GM23338 (cell line): ENCODE measurements around the gene PKNOX2. TPM values are rescaled to one million over a fixed set of nuclear protein-coding genes. Genes with fewer than 3 reads are reported as not detected.

Source experiments
- ATAC-seq: fragments of 200-7000 bp; cut with Tn5 transposase; 3 replicates; pipeline ENCODE4 v1.9.1; 2020
- DNase-seq: peaks from one replicate; pipeline ENCODE4 v3.0.0-alpha.2; 2015; ENCODE audit warnings: low spot score
- H2AFZ ChIP-seq: fragments of 200-600 bp; sonication (generic); 2 replicates; pipeline ENCODE4 v1.8.0; 2016; ENCODE audit warnings: antibody characterized with exemption, mild to moderate bottlenecking, moderate library complexity
- H3F3A ChIP-seq: fragments of 200-600 bp; sonication (generic); replicated peaks from 2 replicates; pipeline ENCODE4 v1.8.0; 2017; ENCODE audit warnings: antibody characterized with exemption, mixed run types, low read depth
- H3K27ac ChIP-seq: fragments of 200-600 bp; sonication (generic); 2 replicates; pipeline ENCODE4 v1.6.1; 2016; ENCODE audit warnings: low read depth
- H3K27me3 ChIP-seq: fragments of 200-600 bp; sonication (generic); 2 replicates; pipeline ENCODE4 v1.8.0; 2016; ENCODE audit warnings: mild to moderate bottlenecking, mixed run types, moderate library complexity; ENCODE audit not compliant: insufficient read depth
- H3K36me3 ChIP-seq: fragments of 200-600 bp; sonication (generic); 2 replicates; pipeline ENCODE4 v1.8.0; 2016; ENCODE audit warnings: mild to moderate bottlenecking; ENCODE audit not compliant: insufficient read depth
- H3K4me1 ChIP-seq: fragments of 200-600 bp; sonication (generic); 2 replicates; pipeline ENCODE4 v1.8.0; 2016; ENCODE audit warnings: mild to moderate bottlenecking, moderate library complexity; ENCODE audit not compliant: insufficient read depth
- H3K4me2 ChIP-seq: fragments of 200-600 bp; sonication (generic); 2 replicates; pipeline ENCODE4 v1.7.1; 2017; ENCODE audit warnings: mixed run types
- H3K4me3 ChIP-seq: fragments of 200-600 bp; sonication (generic); 2 replicates; pipeline ENCODE4 v1.6.1; 2016; ENCODE audit warnings: mixed run types
- H3K79me2 ChIP-seq: fragments of 200-600 bp; sonication (generic); replicated peaks from 2 replicates; pipeline ENCODE4 v1.8.0; 2017; ENCODE audit warnings: mild to moderate bottlenecking; ENCODE audit not compliant: insufficient read depth
- H3K9me2 ChIP-seq: fragments of 200-600 bp; sonication (generic); 2 replicates; pipeline ENCODE4 v1.8.0; 2017; ENCODE audit not compliant: insufficient read depth
- H4K20me1 ChIP-seq: fragments of 200-600 bp; sonication (generic); replicated peaks from 2 replicates; pipeline ENCODE4 v1.8.0; 2017; ENCODE audit warnings: mild to moderate bottlenecking; ENCODE audit not compliant: insufficient read depth
- H3K27ac Mint-ChIP-seq: 2 replicates; pipeline ENCODE4 v1.8.0; 2020; ENCODE audit warnings: inconsistent platforms, mild to moderate bottlenecking, moderate library complexity, mixed read lengths
- H3K27me3 Mint-ChIP-seq: 3 replicates; pipeline ENCODE4 v1.8.0; 2022; ENCODE audit warnings: low read depth, mild to moderate bottlenecking, moderate library complexity, mixed read lengths, inconsistent platforms; ENCODE audit not compliant: insufficient read depth, poor library complexity
- H3K36me3 Mint-ChIP-seq: 3 replicates; pipeline ENCODE4 v1.8.0; 2021; ENCODE audit warnings: low read depth, mild to moderate bottlenecking, inconsistent platforms, moderate library complexity, mixed read lengths
- H3K4me1 Mint-ChIP-seq: 3 replicates; pipeline ENCODE4 v1.8.0; 2020; ENCODE audit warnings: mild to moderate bottlenecking, inconsistent platforms, mixed read lengths
- H3K4me3 Mint-ChIP-seq: 3 replicates; pipeline ENCODE4 v1.8.0; 2021; ENCODE audit warnings: moderate library complexity, mild to moderate bottlenecking, inconsistent platforms, mixed read lengths
- H3K9me3 Mint-ChIP-seq: 3 replicates; pipeline ENCODE4 v1.8.0; 2020; ENCODE audit warnings: moderate library complexity, mild to moderate bottlenecking, inconsistent platforms, mixed read lengths
- CREB1 ChIP-seq: fragments of 250-450 bp; sonication (Bioruptor Pico); IDR thresholded peaks from 2 replicates; pipeline ENCODE4 v1.5.0; 2020; ENCODE audit warnings: low read depth, mild to moderate bottlenecking, moderate library complexity
- EZH2 ChIP-seq: fragments of 200-600 bp; sonication (generic); IDR thresholded peaks from one replicate; pipeline ENCODE4 v1.8.0; 2017; ENCODE audit warnings: antibody characterized with exemption, mild to moderate bottlenecking, low read depth; ENCODE audit not compliant: unreplicated experiment
- JUNB ChIP-seq: IDR thresholded peaks from one replicate; pipeline ENCODE4 v1.6.1; 2016; ENCODE audit warnings: antibody characterized with exemption; ENCODE audit not compliant: unreplicated experiment
- NANOG ChIP-seq: IDR thresholded peaks from 2 replicates; pipeline ENCODE4 v1.6.1; 2016; ENCODE audit warnings: antibody characterized with exemption, borderline replicate concordance
- POLR2AphosphoS5 ChIP-seq: IDR thresholded peaks from 2 replicates; pipeline ENCODE4 v1.6.1; 2016; ENCODE audit warnings: antibody characterized with exemption, low read depth
- STAT1 ChIP-seq: IDR thresholded peaks from one replicate; pipeline ENCODE4 v1.6.1; 2016; ENCODE audit warnings: antibody characterized with exemption; ENCODE audit not compliant: unreplicated experiment
- ZNF114 ChIP-seq: fragments of 250-450 bp; sonication (Bioruptor Pico); IDR thresholded peaks from 2 replicates; pipeline ENCODE4 v1.5.0; 2020; ENCODE audit warnings: mild to moderate bottlenecking, moderate library complexity
- ZNF331 ChIP-seq: fragments of 250-450 bp; sonication (Bioruptor Pico); IDR thresholded peaks from 2 replicates; pipeline ENCODE4 v1.5.0; 2020; ENCODE audit warnings: low read depth, mild to moderate bottlenecking, moderate library complexity
- polyA plus RNA-seq: library from polyadenylated mRNA; unstranded; fragments of >200 nt; fragmentation: Nextera tagmentation; extraction: Ambion mirVana; gene quantifications from 2 replicates; pipeline ENCODE4 v1.2.1, GENCODE V29; 2016
- total RNA-seq: library from RNA; depleted of rRNA; stranded (reverse); fragments of >200 nt; shearing (Covaris generic); gene quantifications from 2 replicates; pipeline ENCODE4 v1.2.3, GENCODE V29; 2014
- TF ChIP-seq, protein P1 (sequence below), 2 experiments: fragments of 200-600 bp in 1 of 2; sonication (generic) in 1 of 2; conservative IDR thresholded peaks; 2 replicates each; pipeline versions ENCODE4 v1.5.1 to v1.6.1; 2016 to 2017; ENCODE audit warnings: antibody characterized with exemption in 2 of 2, low read depth in 2 of 2, mild to moderate bottlenecking in 2 of 2, moderate library complexity in 1 of 2
- TF ChIP-seq, protein P2 (sequence below): fragments of 250-450 bp; sonication (Bioruptor Pico); IDR thresholded peaks from 2 replicates; pipeline ENCODE4 v1.5.0; 2020; ENCODE audit warnings: mild to moderate bottlenecking, moderate library complexity

PKNOX2 gene
- total and polyA plus RNA-seq, 2 experiments from 2014 or later, result 0.42 to 0.83 TPM

DNA sequence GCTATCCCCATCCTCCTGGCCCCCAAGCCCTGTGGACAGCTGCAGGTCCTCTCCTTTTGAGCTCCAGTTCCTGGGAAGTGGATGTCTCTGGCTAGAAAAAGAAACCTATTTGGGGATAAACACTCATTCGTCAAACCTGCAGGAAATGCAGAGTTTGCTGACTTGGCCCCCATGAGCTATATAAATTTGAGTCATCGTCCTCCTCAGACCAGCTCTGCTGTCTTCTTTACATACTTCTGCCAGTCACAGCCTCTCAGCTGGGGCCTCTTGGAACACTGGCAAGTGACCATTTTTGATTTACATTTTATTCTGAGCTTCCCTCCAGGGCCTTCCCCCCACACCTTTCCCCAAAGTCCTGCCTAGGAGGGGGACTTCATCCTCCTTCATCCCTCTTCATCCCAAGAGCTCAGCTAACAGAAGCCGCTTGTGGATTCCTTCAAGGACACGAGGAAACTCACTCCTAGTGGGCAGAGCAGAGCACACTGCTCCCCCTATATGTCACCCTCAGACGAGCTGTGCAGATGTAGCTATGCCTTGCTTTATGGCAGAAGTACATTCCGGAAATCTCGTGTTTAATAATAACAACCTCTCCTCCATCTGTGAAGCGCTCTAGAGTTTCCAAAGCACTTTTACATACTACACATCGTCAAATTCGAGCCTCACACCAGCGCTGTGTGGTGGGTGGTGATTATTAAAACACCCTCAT lies 199.7 kb downstream of the PKNOX2 start:
- Mint-ChIP-seq H3K27ac (no peak overlapping the region), H3K9me3 (no peaks in the 10 kb centered on the region), H3K36me3 (no peaks in the 10 kb centered on the region; the same call in 2 of the 3 replicates), H3K27me3 (peaks cover 4% of the 10 kb centered on the region), H3K4me1 (peaks cover 13% of the 10 kb centered on the region), H3K4me3 (no peak overlapping the region)
- Histone ChIP-seq H2AFZ (0 out of 2 replicates have a peak overlapping the region, but pooled peaks have one; percentile 24), H3K27me3 (no peaks in the 10 kb centered on the region), H3F3A (no peaks in the 10 kb centered on the region), H3K27ac (no peak overlapping the region), H3K4me2 (no peak overlapping the region), H3K4me1 (no peaks in the 10 kb centered on the region), H3K9me2 (no peaks in the 10 kb centered on the region), H3K79me2 (no peaks in the 10 kb centered on the region), H4K20me1 (no peaks in the 10 kb centered on the region), H3K36me3 (no peaks in the 10 kb centered on the region), H3K4me3 (no peak overlapping the region)
- ATAC-seq, result peak; percentile 61
- no peak for DNase-seq
- TF ChIP-seq, protein P1, sequence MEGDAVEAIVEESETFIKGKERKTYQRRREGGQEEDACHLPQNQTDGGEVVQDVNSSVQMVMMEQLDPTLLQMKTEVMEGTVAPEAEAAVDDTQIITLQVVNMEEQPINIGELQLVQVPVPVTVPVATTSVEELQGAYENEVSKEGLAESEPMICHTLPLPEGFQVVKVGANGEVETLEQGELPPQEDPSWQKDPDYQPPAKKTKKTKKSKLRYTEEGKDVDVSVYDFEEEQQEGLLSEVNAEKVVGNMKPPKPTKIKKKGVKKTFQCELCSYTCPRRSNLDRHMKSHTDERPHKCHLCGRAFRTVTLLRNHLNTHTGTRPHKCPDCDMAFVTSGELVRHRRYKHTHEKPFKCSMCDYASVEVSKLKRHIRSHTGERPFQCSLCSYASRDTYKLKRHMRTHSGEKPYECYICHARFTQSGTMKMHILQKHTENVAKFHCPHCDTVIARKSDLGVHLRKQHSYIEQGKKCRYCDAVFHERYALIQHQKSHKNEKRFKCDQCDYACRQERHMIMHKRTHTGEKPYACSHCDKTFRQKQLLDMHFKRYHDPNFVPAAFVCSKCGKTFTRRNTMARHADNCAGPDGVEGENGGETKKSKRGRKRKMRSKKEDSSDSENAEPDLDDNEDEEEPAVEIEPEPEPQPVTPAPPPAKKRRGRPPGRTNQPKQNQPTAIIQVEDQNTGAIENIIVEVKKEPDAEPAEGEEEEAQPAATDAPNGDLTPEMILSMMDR (conservative IDR thresholded peaks at IDR 0.05; ENCODE audit: low read depth in 2 of 2), result peak; percentile 26 to 41; a peak in 3 of 4 replicates
- no peak for TF ChIP-seq POLR2AphosphoS5

DNA sequence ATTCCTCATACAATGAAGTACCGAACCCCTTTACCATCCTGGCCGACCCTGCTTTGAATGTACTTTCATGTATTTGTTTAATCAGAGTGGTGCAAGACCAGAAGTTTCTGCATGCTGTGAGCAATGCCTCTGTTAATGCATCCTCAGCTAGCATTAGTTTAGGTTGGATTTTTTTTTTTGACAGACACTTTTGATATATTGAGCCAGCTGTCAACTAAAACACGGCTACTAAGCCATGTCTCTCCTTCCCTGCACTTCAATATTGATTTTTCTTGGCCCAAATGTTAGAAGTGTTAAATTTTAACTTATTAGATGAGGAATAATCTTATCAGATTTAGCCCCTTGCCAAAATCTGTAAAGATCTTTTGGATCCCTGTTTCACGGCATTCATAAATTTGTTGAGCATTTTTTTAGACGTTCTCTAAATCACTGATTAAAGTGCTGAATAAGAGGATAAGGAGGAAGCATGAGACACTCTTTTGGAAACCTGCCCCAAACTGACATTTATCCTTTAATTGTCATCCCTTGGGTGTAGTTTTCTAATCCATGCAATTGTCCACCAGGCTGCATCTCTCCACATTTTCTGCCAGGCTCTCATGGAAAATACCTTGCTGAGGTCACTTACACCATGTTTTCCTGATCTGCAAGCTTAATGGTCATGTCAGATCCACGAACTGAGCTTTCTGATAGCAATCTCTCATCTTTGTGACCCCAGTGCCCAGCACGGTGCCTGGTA lies 200.8 kb downstream of the PKNOX2 start:
- H3K27ac ChIP-seq, result no peak overlapping the region
- H3K9me3 Mint-ChIP-seq, result no peaks in the 10 kb centered on the region
- no peak for TF ChIP-seq EZH2
- TF ChIP-seq, protein P1 (conservative IDR thresholded peaks at IDR 0.05; ENCODE audit: low read depth in 2 of 2), result no peak
- TF ChIP-seq CREB1, result no peak
- TF ChIP-seq STAT1, result no peak
- TF ChIP-seq POLR2AphosphoS5, result no peak
- no peak for TF ChIP-seq ZNF114 (CRISPR knock-in tag)
- no peak for TF ChIP-seq NANOG
- TF ChIP-seq ZNF331 (CRISPR knock-in tag), result no peak
- TF ChIP-seq, protein P2, sequence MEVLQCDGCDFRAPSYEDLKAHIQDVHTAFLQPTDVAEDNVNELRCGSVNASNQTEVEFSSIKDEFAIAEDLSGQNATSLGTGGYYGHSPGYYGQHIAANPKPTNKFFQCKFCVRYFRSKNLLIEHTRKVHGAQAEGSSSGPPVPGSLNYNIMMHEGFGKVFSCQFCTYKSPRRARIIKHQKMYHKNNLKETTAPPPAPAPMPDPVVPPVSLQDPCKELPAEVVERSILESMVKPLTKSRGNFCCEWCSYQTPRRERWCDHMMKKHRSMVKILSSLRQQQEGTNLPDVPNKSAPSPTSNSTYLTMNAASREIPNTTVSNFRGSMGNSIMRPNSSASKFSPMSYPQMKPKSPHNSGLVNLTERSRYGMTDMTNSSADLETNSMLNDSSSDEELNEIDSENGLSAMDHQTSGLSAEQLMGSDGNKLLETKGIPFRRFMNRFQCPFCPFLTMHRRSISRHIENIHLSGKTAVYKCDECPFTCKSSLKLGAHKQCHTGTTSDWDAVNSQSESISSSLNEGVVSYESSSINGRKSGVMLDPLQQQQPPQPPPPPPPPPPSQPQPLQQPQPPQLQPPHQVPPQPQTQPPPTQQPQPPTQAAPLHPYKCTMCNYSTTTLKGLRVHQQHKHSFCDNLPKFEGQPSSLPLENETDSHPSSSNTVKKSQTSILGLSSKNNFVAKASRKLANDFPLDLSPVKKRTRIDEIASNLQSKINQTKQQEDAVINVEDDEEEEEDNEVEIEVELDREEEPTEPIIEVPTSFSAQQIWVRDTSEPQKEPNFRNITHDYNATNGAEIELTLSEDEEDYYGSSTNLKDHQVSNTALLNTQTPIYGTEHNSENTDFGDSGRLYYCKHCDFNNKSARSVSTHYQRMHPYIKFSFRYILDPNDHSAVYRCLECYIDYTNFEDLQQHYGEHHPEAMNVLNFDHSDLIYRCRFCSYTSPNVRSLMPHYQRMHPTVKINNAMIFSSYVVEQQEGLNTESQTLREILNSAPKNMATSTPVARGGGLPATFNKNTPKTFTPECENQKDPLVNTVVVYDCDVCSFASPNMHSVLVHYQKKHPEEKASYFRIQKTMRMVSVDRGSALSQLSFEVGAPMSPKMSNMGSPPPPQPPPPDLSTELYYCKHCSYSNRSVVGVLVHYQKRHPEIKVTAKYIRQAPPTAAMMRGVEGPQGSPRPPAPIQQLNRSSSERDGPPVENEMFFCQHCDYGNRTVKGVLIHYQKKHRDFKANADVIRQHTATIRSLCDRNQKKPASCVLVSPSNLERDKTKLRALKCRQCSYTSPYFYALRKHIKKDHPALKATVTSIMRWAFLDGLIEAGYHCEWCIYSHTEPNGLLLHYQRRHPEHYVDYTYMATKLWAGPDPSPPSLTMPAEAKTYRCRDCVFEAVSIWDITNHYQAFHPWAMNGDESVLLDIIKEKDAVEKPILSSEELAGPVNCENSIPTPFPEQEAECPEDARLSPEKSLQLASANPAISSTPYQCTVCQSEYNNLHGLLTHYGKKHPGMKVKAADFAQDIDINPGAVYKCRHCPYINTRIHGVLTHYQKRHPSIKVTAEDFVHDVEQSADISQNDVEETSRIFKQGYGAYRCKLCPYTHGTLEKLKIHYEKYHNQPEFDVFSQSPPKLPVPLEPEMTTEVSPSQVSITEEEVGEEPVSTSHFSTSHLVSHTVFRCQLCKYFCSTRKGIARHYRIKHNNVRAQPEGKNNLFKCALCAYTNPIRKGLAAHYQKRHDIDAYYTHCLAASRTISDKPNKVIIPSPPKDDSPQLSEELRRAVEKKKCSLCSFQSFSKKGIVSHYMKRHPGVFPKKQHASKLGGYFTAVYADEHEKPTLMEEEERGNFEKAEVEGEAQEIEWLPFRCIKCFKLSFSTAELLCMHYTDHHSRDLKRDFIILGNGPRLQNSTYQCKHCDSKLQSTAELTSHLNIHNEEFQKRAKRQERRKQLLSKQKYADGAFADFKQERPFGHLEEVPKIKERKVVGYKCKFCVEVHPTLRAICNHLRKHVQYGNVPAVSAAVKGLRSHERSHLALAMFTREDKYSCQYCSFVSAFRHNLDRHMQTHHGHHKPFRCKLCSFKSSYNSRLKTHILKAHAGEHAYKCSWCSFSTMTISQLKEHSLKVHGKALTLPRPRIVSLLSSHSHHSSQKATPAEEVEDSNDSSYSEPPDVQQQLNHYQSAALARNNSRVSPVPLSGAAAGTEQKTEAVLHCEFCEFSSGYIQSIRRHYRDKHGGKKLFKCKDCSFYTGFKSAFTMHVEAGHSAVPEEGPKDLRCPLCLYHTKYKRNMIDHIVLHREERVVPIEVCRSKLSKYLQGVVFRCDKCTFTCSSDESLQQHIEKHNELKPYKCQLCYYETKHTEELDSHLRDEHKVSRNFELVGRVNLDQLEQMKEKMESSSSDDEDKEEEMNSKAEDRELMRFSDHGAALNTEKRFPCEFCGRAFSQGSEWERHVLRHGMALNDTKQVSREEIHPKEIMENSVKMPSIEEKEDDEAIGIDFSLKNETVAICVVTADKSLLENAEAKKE (CRISPR knock-in tag), result no peak
- no peak for TF ChIP-seq JUNB

More for the DNA sequence above, 200.8 kb downstream of the PKNOX2 start:
- ATAC-seq, result no peak
- Histone ChIP-seq H3K4me3 (no peak overlapping the region), H3K27me3 (no peaks in the 10 kb centered on the region), H3K79me2 (no peaks in the 10 kb centered on the region), H2AFZ (no peak overlapping the region), H3K9me2 (no peaks in the 10 kb centered on the region), H3K36me3 (no peaks in the 10 kb centered on the region), H3K4me1 (peaks cover 3% of the 10 kb centered on the region), H3F3A (no peaks in the 10 kb centered on the region), H4K20me1 (no peaks in the 10 kb centered on the region), H3K4me2 (no peak overlapping the region)
- Mint-ChIP-seq H3K4me3 (no peak overlapping the region), H3K4me1 (peaks cover 24% of the 10 kb centered on the region), H3K27me3 (peaks cover 4% of the 10 kb centered on the region), H3K36me3 (no peaks in the 10 kb centered on the region), H3K27ac (no peak overlapping the region)
- DNase-seq, result no peak
